ENCODE measurements around the gene HAUS1.

The HAUS1 gene

GRCh38 chr18:46061796-46062195, 42.4 kb upstream of the HAUS1 start:
- no peak for TF ChIP-seq CTCF (IDR thresholded peaks at IDR 0.05; ENCODE audit: low read depth, low read length)
- Histone ChIP-seq H3K4me1 (no peaks in the 10 kb centered on the region), H3K4me3 (ENCODE audit: low read depth, low read length) (no peak overlapping the region), H3K36me3 (no peaks in the 10 kb centered on the region), H3K27me3 (no peaks in the 10 kb centered on the region), H3K9me3 (no peaks in the 10 kb centered on the region)
- DNase-seq, result no peak

GRCh38 chr18:46062781-46063180, 41.4 kb upstream of the HAUS1 start:
- no peak for DNase-seq
- H3K4me1 ChIP-seq, result no peaks in the 10 kb centered on the region
- H3K4me3 ChIP-seq (ENCODE audit: low read depth, low read length), result no peak overlapping the region
- no peaks in the 10 kb centered on the region for H3K36me3 ChIP-seq
- TF ChIP-seq CTCF (IDR thresholded peaks at IDR 0.05; ENCODE audit: low read depth, low read length), result no peak
- H3K9me3 ChIP-seq, result no peaks in the 10 kb centered on the region
- H3K27me3 ChIP-seq, result no peaks in the 10 kb centered on the region

GRCh38 chr18:46067438-46068007, 36.7 kb upstream of the HAUS1 start:
- Histone ChIP-seq H3K27me3 (peaks cover 14% of the 10 kb centered on the region), H3K4me1 (no peaks in the 10 kb centered on the region), H3K4me3 (ENCODE audit: low read depth, low read length) (no peak overlapping the region), H3K36me3 (no peaks in the 10 kb centered on the region), H3K9me3 (no peaks in the 10 kb centered on the region)
- no peak for DNase-seq
- TF ChIP-seq CTCF (IDR thresholded peaks at IDR 0.05; ENCODE audit: low read depth, low read length), result no peak

- no peak for DNase-seq
- Histone ChIP-seq H3K4me1 (no peaks in the 10 kb centered on the region), H3K9me3 (no peaks in the 10 kb centered on the region), H3K4me3 (ENCODE audit: low read depth, low read length) (no peak overlapping the region), H3K36me3 (no peaks in the 10 kb centered on the region), H3K27me3 (peaks cover 15% of the 10 kb centered on the region)
- no peak for TF ChIP-seq CTCF (IDR thresholded peaks at IDR 0.05; ENCODE audit: low read depth, low read length)
Measured at GRCh38 chr18:46068763-46069162, 35.4 kb upstream of the HAUS1 start.

GRCh38 chr18:46069524-46069923, 34.7 kb upstream of the HAUS1 start:
- no peak for DNase-seq
- no peaks in the 10 kb centered on the region for H3K4me1 ChIP-seq
- peaks cover 15% of the 10 kb centered on the region for H3K27me3 ChIP-seq
- no peaks in the 10 kb centered on the region for H3K9me3 ChIP-seq
- no peaks in the 10 kb centered on the region for H3K36me3 ChIP-seq
- H3K4me3 ChIP-seq (ENCODE audit: low read depth, low read length), result no peak overlapping the region
- no peak for TF ChIP-seq CTCF (IDR thresholded peaks at IDR 0.05; ENCODE audit: low read depth, low read length)

- TF ChIP-seq CTCF (IDR thresholded peaks at IDR 0.05; ENCODE audit: low read depth, low read length), result no peak
- DNase-seq, result no peak
- Histone ChIP-seq H3K36me3 (no peaks in the 10 kb centered on the region), H3K27me3 (peaks cover 15% of the 10 kb centered on the region), H3K4me1 (no peaks in the 10 kb centered on the region), H3K4me3 (ENCODE audit: low read depth, low read length) (no peak overlapping the region), H3K9me3 (no peaks in the 10 kb centered on the region)
Measured at GRCh38 chr18:46070232-46070631, 34.0 kb upstream of the HAUS1 start.

Measured in BE2C (cell line).